Naive thymus-derived CD4-positive, alpha-beta T cell (primary cell): ENCODE data around the gene ZNF227. TPM values are rescaled to one million over a fixed set of nuclear protein-coding genes. Genes with fewer than 3 reads are reported as not detected.

Experiments
- ATAC-seq: fragments of 150-1000 bp; cut with Tn5 transposase; 2 replicates; pipeline ENCODE4 v1.10.0; 2021; ENCODE audit warnings: mild to moderate bottlenecking, moderate library complexity
- CTCF ChIA-PET: fragments of 350-600 bp; sonication (Branson Sonifier 250); formaldehyde crosslinking; loops from one replicate; lab custom pipeline; 2021; ENCODE audit warnings: antibody characterized with exemption; lab: Charles Lee
- POLR2A ChIA-PET: fragments of 350-600 bp; sonication (Branson Sonifier 250); formaldehyde crosslinking; loops from one replicate; lab custom pipeline; 2021; ENCODE audit warnings: antibody characterized with exemption, inconsistent platforms; lab: Charles Lee
- DNase-seq, 9 donors: peaks; one replicate each; pipeline versions ENCODE4 v3.0.0 to v3.0.0-alpha.2; 2020 to 2022; ENCODE audit warnings: mixed read lengths in 1 of 9
- H3K27ac ChIP-seq: one replicate; pipeline ENCODE4 v1.7.0; 2013; ENCODE audit warnings: mild to moderate bottlenecking, low read depth, low read length, moderate library complexity
- H3K27me3 ChIP-seq, 2 donors: one replicate each; pipeline ENCODE4 v1.7.0; 2013; ENCODE audit warnings: low read length in 2 of 2, mild to moderate bottlenecking in 2 of 2, moderate library complexity in 2 of 2; ENCODE audit not compliant: control insufficient read depth in 2 of 2, insufficient read depth in 2 of 2
- H3K36me3 ChIP-seq, 3 experiments: 1 replicate in 2 of 3; 2 replicates in 1 of 3; pipeline ENCODE4 v1.7.0; 2013; ENCODE audit warnings: low read length in 3 of 3, mild to moderate bottlenecking in 3 of 3, moderate library complexity in 1 of 3; ENCODE audit not compliant: insufficient read depth in 3 of 3, control insufficient read depth in 2 of 3
- H3K4me1 ChIP-seq, 2 donors: one replicate each; pipeline ENCODE4 v1.7.0; 2013; ENCODE audit warnings: low read length in 2 of 2, mild to moderate bottlenecking in 2 of 2, moderate library complexity in 1 of 2; ENCODE audit not compliant: control insufficient read depth in 2 of 2, insufficient read depth in 2 of 2
- H3K4me3 ChIP-seq: 2 replicates; pipeline ENCODE4 v1.7.0; 2013; ENCODE audit warnings: mild to moderate bottlenecking, low read length
- H3K9me3 ChIP-seq, 3 experiments: 1 replicate in 2 of 3; 2 replicates in 1 of 3; pipeline ENCODE4 v1.7.0; 2013; ENCODE audit warnings: low read length in 3 of 3; ENCODE audit not compliant: control insufficient read depth in 2 of 3
- H3K27ac Mint-ChIP-seq, 9 donors: one replicate each; pipeline ENCODE4 v1.8.0; 2020 to 2022; ENCODE audit warnings: mixed read lengths in 9 of 9, mild to moderate bottlenecking in 8 of 9, moderate library complexity in 5 of 9, inconsistent platforms in 2 of 9
- H3K27me3 Mint-ChIP-seq, 5 donors: one replicate each; pipeline ENCODE4 v1.8.0; 2021 to 2022; ENCODE audit warnings: mixed read lengths in 5 of 5, mild to moderate bottlenecking in 1 of 5
- H3K36me3 Mint-ChIP-seq, 5 donors: one replicate each; pipeline ENCODE4 v1.8.0; 2020 to 2022; ENCODE audit warnings: mixed read lengths in 5 of 5, mild to moderate bottlenecking in 3 of 5, inconsistent platforms in 1 of 5
- H3K4me1 Mint-ChIP-seq, 7 donors: one replicate each; pipeline ENCODE4 v1.8.0; 2020 to 2022; ENCODE audit warnings: mixed read lengths in 7 of 7, mild to moderate bottlenecking in 3 of 7, inconsistent platforms in 1 of 7
- H3K4me3 Mint-ChIP-seq, 10 donors: one replicate each; pipeline ENCODE4 v1.8.0; 2020 to 2022; ENCODE audit warnings: mild to moderate bottlenecking in 10 of 10, mixed read lengths in 10 of 10, moderate library complexity in 6 of 10, inconsistent platforms in 2 of 10
- H3K9me3 Mint-ChIP-seq, 11 donors: one replicate each; pipeline ENCODE4 v1.8.0; 2020 to 2022; ENCODE audit warnings: mixed read lengths in 11 of 11, mild to moderate bottlenecking in 4 of 11, inconsistent platforms in 1 of 11, moderate library complexity in 1 of 11
- intact Hi-C, 2 donors: fragments of 100-400 bp; cut with micrococcal nuclease; formaldehyde crosslinking; loops; one replicate each; pipeline ENCODE4 v1.15.1; 2023
- polyA plus RNA-seq, 2 donors: library from polyadenylated mRNA; unstranded; fragments of 300-500 nt; fragmentation: Illumina TruSeq; gene quantifications; one replicate each; pipeline ENCODE4 v1.2.3, GENCODE V29; 2021
- total RNA-seq, 6 experiments: library from RNA in 5 of 6; stranded (reverse) in 5 of 6; gene quantifications; 1 replicate in 5 of 6; 2 replicates in 1 of 6; pipeline ENCODE4 v1.2.3 and lab custom pipeline; 2021 to 2026

Gene ZNF227
- total and polyA plus RNA-seq, 7 experiments from 2014 or later: 17.9 to 51.5 (median 20.4) TPM

- Mint-ChIP-seq H3K27me3 (no peaks in the 10 kb centered on the region), H3K27ac (no peak overlapping the region), H3K9me3 (peaks cover 16 to 98% (median 85%) of the 10 kb centered on the region in 11 donors), H3K4me3 (peak overlapping the region in 1 of 10 donors; percentile 12), H3K4me1 (no peaks in the 10 kb centered on the region), H3K36me3 (peaks cover 58 to 71% (median 67%) of the 10 kb centered on the region in 5 donors)
- Histone ChIP-seq H3K4me1 (no peaks in the 10 kb centered on the region), H3K36me3 (peaks cover 45 to 59% (median 47%) of the 10 kb centered on the region in 3 experiments), H3K9me3 (peaks cover 11 to 95% (median 34%) of the 10 kb centered on the region in 3 experiments), H3K27ac (no peak overlapping the region), H3K27me3 (no peaks in the 10 kb centered on the region), H3K4me3 (no peak overlapping the region)
- POLR2A ChIA-PET: interaction anchor here (0.6 to 1.1 kb wide), 2 partner anchors 11 to 134 kb away, joined by 3 read pairs; partner anchors contain the start of gene ZNF226
- ATAC-seq (no peak), DNase-seq (no peak)
- CTCF ChIA-PET: no interaction called here
- intact Hi-C loops: no loop called here
These were observed 35.7 kb upstream of the ZNF227 start for GRCh38 chr19:44176590-44176989.

GRCh38 chr19:44180968-44181367 lies 31.4 kb upstream of the ZNF227 start:
- DNase-seq (no peak), ATAC-seq (no peak)
- no peaks in the 10 kb centered on the region for H3K4me1 ChIP-seq
- no peaks in the 10 kb centered on the region for H3K27me3 Mint-ChIP-seq
- H3K27ac ChIP-seq: no peak overlapping the region
- peaks cover 11 to 87% (median 15%) of the 10 kb centered on the region in 3 experiments for H3K9me3 ChIP-seq
- peaks cover 4 to 15% (median 7%) of the 10 kb centered on the region in 3 experiments for H3K36me3 ChIP-seq
- intact Hi-C loops: no loop called here
- no peak overlapping the region for H3K4me3 Mint-ChIP-seq
- H3K27me3 ChIP-seq: no peaks in the 10 kb centered on the region
- H3K27ac Mint-ChIP-seq: no peak overlapping the region
- H3K9me3 Mint-ChIP-seq: peaks cover 20 to 97% (median 55%) of the 10 kb centered on the region in 11 donors
- no peaks in the 10 kb centered on the region for H3K4me1 Mint-ChIP-seq
- peaks cover 23 to 49% (median 27%) of the 10 kb centered on the region in 5 donors for H3K36me3 Mint-ChIP-seq
- H3K4me3 ChIP-seq: no peak overlapping the region
- ChIA-PET POLR2A (no interaction called here), CTCF (no interaction called here)

- peaks cover 11 to 42% (median 15%) of the 10 kb centered on the region in 5 donors for H3K36me3 Mint-ChIP-seq
- intact Hi-C loops: no loop called here
- POLR2A ChIA-PET: interaction anchor here (0.6 kb wide), 1 partner anchor 209 kb away, joined by 3 read pairs; no protein-coding TSS in a partner anchor
These were observed 30.2 kb upstream of the ZNF227 start for GRCh38 chr19:44182145-44182544.

GRCh38 chr19:44190020-44190419 lies 22.3 kb upstream of the ZNF227 start:
- CTCF ChIA-PET: interaction anchor here (0.5 kb wide), 1 partner anchor 508 kb away, joined by 3 read pairs; no protein-coding TSS in a partner anchor
- ATAC-seq: no peak

More at GRCh38 chr19:44182145-44182544, 30.2 kb upstream of the ZNF227 start:
- no peaks in the 10 kb centered on the region for H3K4me1 Mint-ChIP-seq
- peaks cover 8 to 97% (median 50%) of the 10 kb centered on the region in 11 donors for H3K9me3 Mint-ChIP-seq
- Histone ChIP-seq H3K4me3 (no peak overlapping the region), H3K27me3 (no peaks in the 10 kb centered on the region), H3K4me1 (no peaks in the 10 kb centered on the region), H3K36me3 (peaks cover 0 to 3% (median 0%) of the 10 kb centered on the region in 3 experiments), H3K9me3 (peaks cover 5 to 75% (median 8%) of the 10 kb centered on the region in 3 experiments), H3K27ac (no peak overlapping the region)
- CTCF ChIA-PET: no interaction called here
- H3K27ac Mint-ChIP-seq: no peak overlapping the region
- ATAC-seq (no peak), DNase-seq (no peak)
- H3K27me3 Mint-ChIP-seq: no peaks in the 10 kb centered on the region
- no peak overlapping the region for H3K4me3 Mint-ChIP-seq

GRCh38 chr19:44192127-44192526 lies 20.2 kb upstream of the ZNF227 start:
- ATAC-seq (no peak), DNase-seq (no peak)
- no peaks in the 10 kb centered on the region for H3K4me1 ChIP-seq
- Mint-ChIP-seq H3K36me3 (peaks cover 0 to 46% (median 25%) of the 10 kb centered on the region in 5 donors), H3K27ac (peak overlapping the region in 1 of 9 donors; percentile 9), H3K9me3 (peaks cover 10 to 82% (median 45%) of the 10 kb centered on the region in 11 donors), H3K4me3 (no peak overlapping the region), H3K4me1 (no peaks in the 10 kb centered on the region), H3K27me3 (peaks cover 0 to 8% (median 0%) of the 10 kb centered on the region in 5 donors)
- ChIA-PET CTCF (no interaction called here), POLR2A (interaction anchor here (0.6 kb wide), 1 partner anchor 288 kb away, joined by 4 read pairs; no protein-coding TSS in a partner anchor)
- intact Hi-C loops: no loop called here
- no peak overlapping the region for H3K4me3 ChIP-seq
- H3K27ac ChIP-seq: no peak overlapping the region
- no peaks in the 10 kb centered on the region for H3K36me3 ChIP-seq
- H3K27me3 ChIP-seq: no peaks in the 10 kb centered on the region
- peaks cover 3 to 28% (median 5%) of the 10 kb centered on the region in 3 experiments for H3K9me3 ChIP-seq

More at GRCh38 chr19:44190020-44190419, 22.3 kb upstream of the ZNF227 start:
- Histone ChIP-seq H3K27me3 (no peaks in the 10 kb centered on the region), H3K4me1 (no peaks in the 10 kb centered on the region), H3K27ac (no peak overlapping the region), H3K4me3 (no peak overlapping the region), H3K36me3 (no peaks in the 10 kb centered on the region), H3K9me3 (peaks cover 3 to 16% (median 5%) of the 10 kb centered on the region in 3 experiments)
- H3K4me3 Mint-ChIP-seq: no peak overlapping the region
- no peaks in the 10 kb centered on the region for H3K4me1 Mint-ChIP-seq
- H3K27me3 Mint-ChIP-seq: peaks cover 0 to 8% (median 0%) of the 10 kb centered on the region in 5 donors
- peaks cover 0 to 40% (median 20%) of the 10 kb centered on the region in 5 donors for H3K36me3 Mint-ChIP-seq
- no peak overlapping the region for H3K27ac Mint-ChIP-seq
- peaks cover 10 to 82% (median 51%) of the 10 kb centered on the region in 11 donors for H3K9me3 Mint-ChIP-seq
- DNase-seq: no peak
- intact Hi-C loops: no loop called here
- POLR2A ChIA-PET: no interaction called here

GRCh38 chr19:44196772-44197171 lies 15.6 kb upstream of the ZNF227 start:
- POLR2A ChIA-PET: no interaction called here
- H3K4me3 Mint-ChIP-seq: no peak overlapping the region
- Histone ChIP-seq H3K4me1 (no peaks in the 10 kb centered on the region), H3K27me3 (no peaks in the 10 kb centered on the region), H3K36me3 (no peaks in the 10 kb centered on the region), H3K9me3 (peaks cover under 1 to 33% (median 3%) of the 10 kb centered on the region in 3 experiments), H3K4me3 (no peak overlapping the region), H3K27ac (no peak overlapping the region)
- CTCF ChIA-PET: no interaction called here
- H3K36me3 Mint-ChIP-seq: peaks cover 0 to 27% (median 13%) of the 10 kb centered on the region in 5 donors
- peaks cover 5 to 96% (median 35%) of the 10 kb centered on the region in 11 donors for H3K9me3 Mint-ChIP-seq
- H3K4me1 Mint-ChIP-seq: no peaks in the 10 kb centered on the region
- H3K27me3 Mint-ChIP-seq: peaks cover 0 to 6% (median 5%) of the 10 kb centered on the region in 5 donors
- ATAC-seq (no peak), DNase-seq (no peak)
- H3K27ac Mint-ChIP-seq: no peak overlapping the region
- intact Hi-C loops: no loop called here
